GM21423 (cell line): ENCODE measurements around the gene PACS2.

ENCODE experiments used
- ATAC-seq: cut with Tn5 transposase; IDR thresholded peaks from one replicate; pipeline ENCODE4 v1.9.1; 2021; ENCODE audit warnings: mild to moderate bottlenecking, moderate library complexity; ENCODE audit not compliant: unreplicated experiment

PACS2 gene

GRCh38 chr14:105419195-105420091, 104.9 kb downstream of the PACS2 start, which contains the start of gene MTA1:
MTA1 (plus strand) TSS chr14:105419827; CDS start chr14:105420036, 209 bp downstream.
- no peak for ATAC-seq

- no peak for ATAC-seq
Observed at GRCh38 chr14:105420101-105420973, 105.8 kb downstream of the PACS2 start.

GRCh38 chr14:105420974-105421674, 106.6 kb downstream of the PACS2 start:
- ATAC-seq: no peak

- no peak for ATAC-seq
Observed at GRCh38 chr14:105421723-105422615, 107.4 kb downstream of the PACS2 start.

GRCh38 chr14:105422695-105423487, 108.3 kb downstream of the PACS2 start:
- no peak for ATAC-seq

GRCh38 chr14:105423488-105424195, 109.1 kb downstream of the PACS2 start:
- ATAC-seq: no peak

GRCh38 chr14:105424861-105425260, 110.3 kb downstream of the PACS2 start:
- ATAC-seq: no peak

- ATAC-seq: no peak
Observed at GRCh38 chr14:105425823-105426247, 111.3 kb downstream of the PACS2 start.

- no peak for ATAC-seq
Observed at GRCh38 chr14:105426416-105427130, 112.0 kb downstream of the PACS2 start.

- no peak for ATAC-seq
Observed at GRCh38 chr14:105427412-105427811, 112.9 kb downstream of the PACS2 start.

- no peak for ATAC-seq
Observed at GRCh38 chr14:105427936-105428485, 113.5 kb downstream of the PACS2 start.

GRCh38 chr14:105430042-105430441, 115.5 kb downstream of the PACS2 start:
- no peak for ATAC-seq

- ATAC-seq: no peak
Observed at GRCh38 chr14:105430565-105430964, 116.0 kb downstream of the PACS2 start.

GRCh38 chr14:105431256-105431655, 116.7 kb downstream of the PACS2 start:
- no peak for ATAC-seq

GRCh38 chr14:105432657-105433056, 118.1 kb downstream of the PACS2 start:
- ATAC-seq: no peak

- ATAC-seq: no peak
Observed at GRCh38 chr14:105433161-105433605, 118.6 kb downstream of the PACS2 start.

- ATAC-seq: no peak
Observed at GRCh38 chr14:105436402-105436801, 121.9 kb downstream of the PACS2 start.
